GM12878 (cell line): ENCODE results near the gene KRI1. TPM values are rescaled to one million over a fixed set of nuclear protein-coding genes. Genes with fewer than 3 reads are reported as not detected.

Source experiments
- microRNA counts: library from miRNA; unstranded; fragments of <30 nt; microRNA quantifications from one replicate; lab custom pipeline; 2016
- microRNA-seq: library from miRNA; unstranded; fragments of <30 nt; microRNA quantifications from one replicate; pipeline ENCODE4, GENCODE V29; 2018
- polyA plus RNA-seq, 11 experiments: library from polyadenylated mRNA; depleted of rRNA in 4 of 11; unstranded in 6 of 11; stranded (reverse) in 5 of 11; fragments of >200 nt; fragmentation: Nextera tagmentation in 4 of 11; fragmentation: Illumina TruSeq in 1 of 11; extraction: Ambion mirVana in 4 of 11; extraction: Trizol in 1 of 11; gene quantifications; 1 replicate in 1 of 11; 2 replicates in 10 of 11; pipeline versions ENCODE4 v1.2.1 to v1.2.3, GENCODE V29; 2011 to 2016; ENCODE audit warnings: inconsistent platforms in 2 of 11, missing spikeins in 2 of 11, low read depth in 1 of 11
- small RNA-seq: library from RNA; depleted of rRNA; stranded (forward); fragments of <200 nt; gene quantifications from one replicate; pipeline ENCODE3, GENCODE V24; 2014
- total RNA-seq, 4 experiments: library from RNA; depleted of rRNA in 3 of 4; stranded (reverse); fragments of >200 nt in 3 of 4; fragmentation: Illumina TruSeq in 1 of 4; extraction: Trizol in 1 of 4; gene quantifications; 2 replicates each; pipeline versions ENCODE4 v1.2.1 to v1.2.3, GENCODE V29; 2013 to 2021

The KRI1 gene
- total and polyA plus RNA-seq, 10 of the 15 experiments (the other 5 are each of a cell fraction or from before 2014, with no cell fraction given) = 0.98 to 42.5 (median 24.7) TPM

MicroRNAs within 50 kb of the gene (microRNA counts, 767-probe panel; counts per million panel counts)
- 1,512 counts per million, percentile 58 among the panel's probes with 10 or more counts for microRNA hsa-miR-1238 (lab: Ali Mortazavi, UCI)

Small RNA genes within 50 kb of the gene (microRNA-seq; reads per million reads assigned to microRNA genes)
- not detected for gene MIR1238

Small RNA genes within 50 kb of the gene (small RNA-seq; reads per million reads assigned to genes)
- not detected for gene MIR1238
- not detected for gene RNU7-140P

Other genes starting within 250 kb of the KRI1 start
Only the 7 nearest of the 15 such genes appear.
- 49.0 and 60.4 TPM in 2 replicates for gene KEAP1, start 62.7 kb downstream of the KRI1 start, total RNA-seq (2014; rRNA removed)
- 44.3 and 54.7 TPM in 2 replicates for gene KEAP1, start 62.7 kb downstream of the KRI1 start, total RNA-seq (2014; rRNA removed; fragmentation: Illumina TruSeq; extraction: Trizol)
- 61.2 and 76.2 TPM in 2 replicates for gene KEAP1, start 62.7 kb downstream of the KRI1 start, total RNA-seq (2021)
- 23.7 and 42.6 TPM in 2 replicates for gene KEAP1, start 62.7 kb downstream of the KRI1 start, polyA plus RNA-seq (2011; rRNA removed)
- gene KEAP1, start 62.7 kb downstream of the KRI1 start, polyA plus RNA-seq (2014; fragmentation: Illumina TruSeq; extraction: Trizol) = 17.2 and 36.7 TPM in 2 replicates
- gene KEAP1, start 62.7 kb downstream of the KRI1 start, polyA plus RNA-seq (2014; fragmentation: Nextera tagmentation; extraction: Ambion mirVana) = 1 to 10 TPM; 1.4 to 9.3 TPM
- 41.2 and 50.2 TPM in 2 replicates for gene KEAP1, start 62.7 kb downstream of the KRI1 start, polyA plus RNA-seq (2014; rRNA removed)
- gene KEAP1, start 62.7 kb downstream of the KRI1 start, polyA plus RNA-seq (2016; fragmentation: Nextera tagmentation; extraction: Ambion mirVana) = 10 to 100 TPM; 83.1 to 87.7 TPM
- gene S1PR5, start 48.6 kb downstream of the KRI1 start, total RNA-seq (2014; rRNA removed) = 0.11 TPM in 1 of 2 replicates, not detected in the other
- 0.14 TPM in 1 of 2 replicates, not detected in the other for gene S1PR5, start 48.6 kb downstream of the KRI1 start, total RNA-seq (2014; rRNA removed; fragmentation: Illumina TruSeq; extraction: Trizol)
- not detected in 2 replicates for gene S1PR5, start 48.6 kb downstream of the KRI1 start, total RNA-seq (2021)
- gene S1PR5, start 48.6 kb downstream of the KRI1 start, polyA plus RNA-seq (2011; rRNA removed) = 0.04 TPM in 1 of 2 replicates, not detected in the other
- gene S1PR5, start 48.6 kb downstream of the KRI1 start, polyA plus RNA-seq (2014; fragmentation: Illumina TruSeq; extraction: Trizol) = not detected in 2 replicates
- not detected for gene S1PR5, start 48.6 kb downstream of the KRI1 start, polyA plus RNA-seq (2014; fragmentation: Nextera tagmentation; extraction: Ambion mirVana)
- gene S1PR5, start 48.6 kb downstream of the KRI1 start, polyA plus RNA-seq (2014; rRNA removed) = 0.14 TPM in 1 of 2 replicates, not detected in the other
- not detected for gene S1PR5, start 48.6 kb downstream of the KRI1 start, polyA plus RNA-seq (2016; fragmentation: Nextera tagmentation; extraction: Ambion mirVana)
- gene ATG4D, start 22.1 kb downstream of the KRI1 start, total RNA-seq (2014; rRNA removed) = 15.6 and 16.8 TPM in 2 replicates
- 8.1 and 8.4 TPM in 2 replicates for gene ATG4D, start 22.1 kb downstream of the KRI1 start, total RNA-seq (2014; rRNA removed; fragmentation: Illumina TruSeq; extraction: Trizol)
- 24.2 and 24.3 TPM in 2 replicates for gene ATG4D, start 22.1 kb downstream of the KRI1 start, total RNA-seq (2021)
- 7.9 and 14.5 TPM in 2 replicates for gene ATG4D, start 22.1 kb downstream of the KRI1 start, polyA plus RNA-seq (2011; rRNA removed)
- 1.2 and 7.7 TPM in 2 replicates for gene ATG4D, start 22.1 kb downstream of the KRI1 start, polyA plus RNA-seq (2014; fragmentation: Illumina TruSeq; extraction: Trizol)
- gene ATG4D, start 22.1 kb downstream of the KRI1 start, polyA plus RNA-seq (2014; fragmentation: Nextera tagmentation; extraction: Ambion mirVana) = 1 to 10 TPM in 1 of 2 experiments, under 1 TPM in 1; 0.39 to 2.3 TPM
- gene ATG4D, start 22.1 kb downstream of the KRI1 start, polyA plus RNA-seq (2014; rRNA removed) = 26.7 and 28.7 TPM in 2 replicates
- gene ATG4D, start 22.1 kb downstream of the KRI1 start, polyA plus RNA-seq (2016; fragmentation: Nextera tagmentation; extraction: Ambion mirVana) = 10 to 100 TPM; 12.4 to 14.6 TPM
- gene CDKN2D, start 3.0 kb upstream of the KRI1 start, total RNA-seq (2014; rRNA removed) = 3.4 TPM in 2 replicates
- 7.6 and 8.5 TPM in 2 replicates for gene CDKN2D, start 3.0 kb upstream of the KRI1 start, total RNA-seq (2014; rRNA removed; fragmentation: Illumina TruSeq; extraction: Trizol)
- 10.2 and 11.0 TPM in 2 replicates for gene CDKN2D, start 3.0 kb upstream of the KRI1 start, total RNA-seq (2021)
- gene CDKN2D, start 3.0 kb upstream of the KRI1 start, polyA plus RNA-seq (2011; rRNA removed) = 11.9 and 17.0 TPM in 2 replicates
- gene CDKN2D, start 3.0 kb upstream of the KRI1 start, polyA plus RNA-seq (2014; fragmentation: Illumina TruSeq; extraction: Trizol) = 3.6 and 5.2 TPM in 2 replicates
- 1 to 10 TPM in 1 of 2 experiments, under 1 TPM in 1; 0.53 to 4.9 TPM for gene CDKN2D, start 3.0 kb upstream of the KRI1 start, polyA plus RNA-seq (2014; fragmentation: Nextera tagmentation; extraction: Ambion mirVana)
- 17.2 and 18.0 TPM in 2 replicates for gene CDKN2D, start 3.0 kb upstream of the KRI1 start, polyA plus RNA-seq (2014; rRNA removed)
- gene CDKN2D, start 3.0 kb upstream of the KRI1 start, polyA plus RNA-seq (2016; fragmentation: Nextera tagmentation; extraction: Ambion mirVana) = 1 to 10 TPM; 5.9 to 9.3 TPM
- not detected in 2 replicates for gene AP1M2, start 21.3 kb upstream of the KRI1 start, total RNA-seq (2014; rRNA removed)
- gene AP1M2, start 21.3 kb upstream of the KRI1 start, total RNA-seq (2014; rRNA removed; fragmentation: Illumina TruSeq; extraction: Trizol) = not detected in 2 replicates
- gene AP1M2, start 21.3 kb upstream of the KRI1 start, total RNA-seq (2021) = 0.21 and 0.72 TPM in 2 replicates
- gene AP1M2, start 21.3 kb upstream of the KRI1 start, polyA plus RNA-seq (2011; rRNA removed) = not detected in 2 replicates
- gene AP1M2, start 21.3 kb upstream of the KRI1 start, polyA plus RNA-seq (2014; fragmentation: Illumina TruSeq; extraction: Trizol) = not detected in 2 replicates
- gene AP1M2, start 21.3 kb upstream of the KRI1 start, polyA plus RNA-seq (2014; fragmentation: Nextera tagmentation; extraction: Ambion mirVana) = not detected
- not detected in 2 replicates for gene AP1M2, start 21.3 kb upstream of the KRI1 start, polyA plus RNA-seq (2014; rRNA removed)
- not detected for gene AP1M2, start 21.3 kb upstream of the KRI1 start, polyA plus RNA-seq (2016; fragmentation: Nextera tagmentation; extraction: Ambion mirVana)
- gene SLC44A2, start 59.5 kb upstream of the KRI1 start, total RNA-seq (2014; rRNA removed) = 18.0 TPM in 2 replicates
- 9.8 and 11.0 TPM in 2 replicates for gene SLC44A2, start 59.5 kb upstream of the KRI1 start, total RNA-seq (2014; rRNA removed; fragmentation: Illumina TruSeq; extraction: Trizol)
- gene SLC44A2, start 59.5 kb upstream of the KRI1 start, total RNA-seq (2021) = 45.3 and 48.4 TPM in 2 replicates
- 32.3 and 51.3 TPM in 2 replicates for gene SLC44A2, start 59.5 kb upstream of the KRI1 start, polyA plus RNA-seq (2011; rRNA removed)
- gene SLC44A2, start 59.5 kb upstream of the KRI1 start, polyA plus RNA-seq (2014; fragmentation: Illumina TruSeq; extraction: Trizol) = 41.9 and 45.0 TPM in 2 replicates
- gene SLC44A2, start 59.5 kb upstream of the KRI1 start, polyA plus RNA-seq (2014; fragmentation: Nextera tagmentation; extraction: Ambion mirVana) = 1 to 10 TPM; 3.0 to 3.3 TPM
- gene SLC44A2, start 59.5 kb upstream of the KRI1 start, polyA plus RNA-seq (2014; rRNA removed) = 31.6 and 33.0 TPM in 2 replicates
- 10 to 100 TPM; 26.7 to 26.9 TPM for gene SLC44A2, start 59.5 kb upstream of the KRI1 start, polyA plus RNA-seq (2016; fragmentation: Nextera tagmentation; extraction: Ambion mirVana)
- 100 and 112 TPM in 2 replicates for gene ILF3, start 88.3 kb upstream of the KRI1 start, total RNA-seq (2014; rRNA removed)
- 109 and 112 TPM in 2 replicates for gene ILF3, start 88.3 kb upstream of the KRI1 start, total RNA-seq (2014; rRNA removed; fragmentation: Illumina TruSeq; extraction: Trizol)
- gene ILF3, start 88.3 kb upstream of the KRI1 start, total RNA-seq (2021) = 354 and 383 TPM in 2 replicates
- gene ILF3, start 88.3 kb upstream of the KRI1 start, polyA plus RNA-seq (2011; rRNA removed) = 106 and 178 TPM in 2 replicates
- gene ILF3, start 88.3 kb upstream of the KRI1 start, polyA plus RNA-seq (2014; fragmentation: Illumina TruSeq; extraction: Trizol) = 180 and 253 TPM in 2 replicates
- 10 to 100 TPM; 28.1 to 38.1 TPM for gene ILF3, start 88.3 kb upstream of the KRI1 start, polyA plus RNA-seq (2014; fragmentation: Nextera tagmentation; extraction: Ambion mirVana)
- gene ILF3, start 88.3 kb upstream of the KRI1 start, polyA plus RNA-seq (2014; rRNA removed) = 175 and 191 TPM in 2 replicates
- gene ILF3, start 88.3 kb upstream of the KRI1 start, polyA plus RNA-seq (2016; fragmentation: Nextera tagmentation; extraction: Ambion mirVana) = 100 to 1,000 TPM; 205 TPM